HG03439 (cell line): Measurements from ENCODE around the gene ZNF69.
"Not testable (repeated sequence)": the region's sequence is repeated elsewhere in the genome, so short reads cannot be mapped to it uniquely, and the experiment has no call there.

Experiments used
- ATAC-seq: cut with Tn5 transposase; IDR thresholded peaks from one replicate; pipeline ENCODE4 v1.9.1; 2021; ENCODE audit warnings: mild to moderate bottlenecking, moderate library complexity; ENCODE audit not compliant: unreplicated experiment

ZNF69 gene

GRCh38 chr19:11887611-11888531 lies at the start of gene ZNF69:
Gene ZNF69 (plus strand): TSS chr19:11887782. CDS start chr19:11887924, 142 bp downstream.
- ATAC-seq, result no peak

- no peak for ATAC-seq
Measured at GRCh38 chr19:11843722-11844121, 43.9 kb upstream of the ZNF69 start.

- not testable (repeated sequence) for ATAC-seq
Measured at GRCh38 chr19:11847615-11848014, 40.0 kb upstream of the ZNF69 start.

- ATAC-seq, result no peak
Measured at GRCh38 chr19:11848200-11848593, 39.4 kb upstream of the ZNF69 start.

GRCh38 chr19:11848594-11849469 lies 38.8 kb upstream of the ZNF69 start, which contains the start of gene ZNF439:
Gene ZNF439 (plus strand): TSS chr19:11848726. CDS start chr19:11848868, 142 bp downstream.
- ATAC-seq, result peak; percentile 61

- not testable (repeated sequence) for ATAC-seq
Measured at GRCh38 chr19:11850289-11850688, 37.3 kb upstream of the ZNF69 start.

- no peak for ATAC-seq
Measured at GRCh38 chr19:11853358-11853757, 34.2 kb upstream of the ZNF69 start.

- ATAC-seq, result no peak
Measured at GRCh38 chr19:11856596-11857250, 30.9 kb upstream of the ZNF69 start.

GRCh38 chr19:11860721-11861120 lies 26.9 kb upstream of the ZNF69 start:
- ATAC-seq, result no peak

GRCh38 chr19:11861301-11861700 lies 26.3 kb upstream of the ZNF69 start:
- no peak for ATAC-seq

GRCh38 chr19:11867766-11868165 lies 19.8 kb upstream of the ZNF69 start:
- ATAC-seq, result not testable (repeated sequence)

GRCh38 chr19:11868188-11868587 lies 19.4 kb upstream of the ZNF69 start:
- ATAC-seq, result no peak

- no peak for ATAC-seq
Measured at GRCh38 chr19:11872624-11873023, 15.0 kb upstream of the ZNF69 start.

- no peak for ATAC-seq
Measured at GRCh38 chr19:11873762-11874161, 13.8 kb upstream of the ZNF69 start.

GRCh38 chr19:11879687-11880266 lies 7.8 kb upstream of the ZNF69 start:
- not testable (repeated sequence) for ATAC-seq

GRCh38 chr19:11880598-11880997 lies 7.0 kb upstream of the ZNF69 start:
- ATAC-seq, result no peak

GRCh38 chr19:11881151-11881800 lies 6.3 kb upstream of the ZNF69 start:
- no peak for ATAC-seq

- no peak for ATAC-seq
Measured at GRCh38 chr19:11882606-11883005, 5.0 kb upstream of the ZNF69 start.

- no peak for ATAC-seq
Measured at GRCh38 chr19:11887234-11887610, 360 bp upstream of the ZNF69 start.

- ATAC-seq, result not testable (repeated sequence)
Measured at GRCh38 chr19:11889901-11890300, 2.3 kb downstream of the ZNF69 start.
